GM18870 (cell line): Measurements from ENCODE around the gene AREL1.

Experiments used
- ATAC-seq: cut with Tn5 transposase; IDR thresholded peaks from one replicate; pipeline ENCODE4 v1.9.1; 2021; ENCODE audit warnings: moderate library complexity; ENCODE audit not compliant: unreplicated experiment

Gene AREL1

DNA sequence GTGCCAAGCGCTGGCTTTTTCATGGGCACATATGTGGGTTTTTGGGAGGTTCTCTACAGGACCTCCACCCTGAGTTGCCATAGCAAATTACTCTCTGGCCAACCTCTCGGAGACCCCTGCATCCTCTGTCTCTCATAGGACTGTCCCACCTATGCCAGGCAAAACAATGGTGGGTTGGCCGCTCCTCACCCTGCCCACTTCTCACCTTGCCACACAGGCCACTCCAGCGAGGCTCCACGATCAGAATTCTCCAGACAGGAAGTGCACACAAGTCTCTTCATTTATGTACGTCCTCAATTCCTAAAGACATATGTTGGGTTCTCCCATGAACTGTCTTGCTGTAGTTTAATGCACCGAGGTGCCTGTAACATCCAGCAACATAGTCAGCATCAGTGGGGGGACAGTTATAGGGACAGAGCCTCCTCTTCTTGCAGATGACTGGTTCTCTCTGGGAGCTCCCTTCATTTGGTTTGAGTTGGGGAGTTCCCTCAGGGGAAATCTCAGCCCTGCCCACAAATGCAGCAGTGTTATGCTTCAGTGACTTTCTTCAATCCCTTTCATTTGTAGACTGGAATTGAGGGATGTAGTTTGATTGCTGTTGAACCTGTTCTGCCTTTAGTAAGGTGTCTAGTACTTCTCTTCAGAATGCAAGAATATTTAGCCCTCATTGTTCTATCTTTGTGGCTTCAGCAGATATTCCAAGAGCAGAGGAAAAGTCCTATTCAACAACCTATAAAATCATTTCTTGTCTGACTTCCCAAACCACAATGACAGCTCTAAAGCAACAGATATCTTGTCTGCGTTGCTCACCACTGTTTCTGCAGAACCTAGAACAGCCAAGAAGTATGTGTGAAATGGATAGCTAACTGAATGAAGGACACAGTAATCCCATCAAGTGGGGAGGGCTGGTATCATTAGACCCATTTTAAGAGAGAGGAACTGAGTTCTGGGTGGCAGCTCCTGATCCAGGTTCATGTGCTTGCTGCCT lies 98.1 kb downstream of the AREL1 start:
- no peak for ATAC-seq

DNA sequence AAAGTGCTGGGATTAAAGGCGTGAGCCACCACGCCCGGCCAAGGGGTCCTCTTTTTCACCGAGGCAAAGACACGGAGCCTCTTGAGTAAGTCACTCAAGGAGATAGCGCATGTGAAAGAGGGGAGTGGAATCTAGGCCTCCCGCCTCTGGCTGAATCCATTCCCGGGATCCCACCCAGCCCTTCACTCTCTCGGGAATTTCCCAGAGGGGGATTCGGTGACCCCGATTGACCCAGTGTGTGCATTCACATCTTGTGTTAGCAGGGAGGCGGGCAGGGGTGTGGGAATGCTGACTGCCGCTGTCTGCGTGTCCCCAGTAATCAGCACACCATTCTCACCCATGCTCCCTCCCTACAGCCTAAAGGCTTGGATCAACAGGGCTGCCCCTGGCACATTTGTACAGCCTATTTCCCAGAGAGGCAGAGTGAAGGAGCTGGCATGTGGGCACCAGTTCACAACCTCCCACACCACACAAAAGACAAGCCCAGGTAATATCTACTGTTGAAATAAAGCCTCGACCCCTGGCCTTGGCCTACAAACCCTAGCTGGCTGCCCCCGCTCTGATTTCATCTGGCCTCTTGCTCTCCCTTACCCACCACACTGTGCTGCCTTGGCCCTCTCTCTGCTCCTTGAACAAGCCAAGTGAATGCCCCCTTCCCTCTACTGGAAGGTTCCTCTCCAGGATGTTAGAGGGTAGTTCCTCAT lies 99.5 kb downstream of the AREL1 start:
- ATAC-seq, result no peak

DNA sequence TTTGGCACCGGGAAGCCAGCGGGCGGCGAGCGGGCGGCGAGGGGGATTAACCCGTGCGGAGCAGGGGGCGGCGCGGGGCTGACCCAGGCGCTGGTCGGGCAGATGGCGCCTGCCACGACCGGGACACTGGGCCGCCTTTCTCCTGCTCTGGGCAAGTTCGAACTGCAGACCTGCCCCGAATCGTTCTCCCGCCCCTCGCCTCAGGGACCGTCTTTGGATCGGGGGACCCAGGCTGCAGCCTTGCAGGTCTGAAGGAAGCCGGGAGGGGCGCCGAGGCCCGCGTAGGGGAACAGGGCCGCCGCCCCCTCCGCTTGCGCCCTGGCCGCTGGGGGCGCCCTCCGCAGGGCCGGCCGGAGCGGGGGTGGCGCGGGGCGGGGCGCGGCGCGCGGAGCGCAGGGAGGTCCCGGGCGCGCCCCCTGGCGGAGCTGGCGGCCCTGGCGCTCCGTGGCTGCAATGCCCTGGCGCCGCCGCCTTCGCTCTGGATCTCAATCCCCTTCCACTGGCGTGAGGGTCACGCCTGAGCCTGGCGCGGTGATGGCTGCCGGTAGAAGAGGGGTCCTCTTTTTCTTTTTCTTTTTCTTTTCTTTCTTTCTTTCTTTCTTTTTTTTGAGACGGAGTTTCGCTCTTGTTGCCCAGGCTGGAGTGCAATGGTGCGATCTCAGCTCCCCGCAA lies 100.4 kb downstream of the AREL1 start:
- no peak for ATAC-seq

DNA sequence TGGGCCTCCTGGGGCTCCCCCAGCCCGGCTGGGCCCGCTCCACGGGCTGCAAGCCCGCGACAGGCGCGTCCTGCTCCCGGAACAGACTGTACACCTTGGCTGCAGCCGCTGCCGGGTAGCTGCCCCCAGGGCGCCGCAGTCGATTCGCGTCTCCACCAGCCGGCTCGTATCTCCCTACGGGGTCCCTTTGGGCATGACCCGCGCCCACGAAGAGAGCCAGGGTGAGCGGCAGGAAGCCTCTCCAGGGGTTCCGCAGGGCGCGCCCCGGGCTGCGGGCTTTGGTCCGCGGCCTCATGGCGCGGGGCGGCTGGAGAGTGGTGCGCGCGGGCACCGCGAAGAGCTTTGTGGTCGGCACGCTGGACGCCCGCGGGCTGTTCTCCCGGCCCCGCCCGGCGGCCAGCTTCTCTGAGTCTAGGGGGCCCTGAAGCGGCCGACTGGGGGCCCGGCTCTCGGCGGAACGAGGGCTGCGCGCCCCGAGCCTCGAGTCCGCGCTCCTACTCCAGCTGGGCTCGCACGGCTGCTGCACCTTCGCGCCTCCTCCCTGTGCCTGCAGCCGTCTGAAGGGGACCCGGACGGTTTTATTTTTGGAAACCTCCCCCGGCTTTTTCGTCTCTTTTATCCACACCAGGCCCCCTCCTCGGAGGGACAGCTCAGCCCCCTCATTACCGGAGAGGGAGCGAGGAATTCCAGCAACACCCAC lies 101.1 kb downstream of the AREL1 start, which contains the start of gene LTBP2:
Gene LTBP2 (minus strand): TSS at position 588 of the 700 bp plus-strand sequence. CDS start 293 bp downstream, at position 295.
- ATAC-seq, result no peak
